ENCODE measurements around the gene PATZ1. TPM values are rescaled to one million over a fixed set of nuclear protein-coding genes. Genes with fewer than 3 reads are reported as not detected.

PATZ1 gene
- total RNA-seq, 1 donor from 2014 or later = 27.6 TPM

GRCh38 chr22:31340360-31340759, 5.8 kb downstream of the PATZ1 start:
- H3K9me3 Mint-ChIP-seq (ENCODE audit: unreplicated experiment) = no peaks in the 10 kb centered on the region
- H3K27me3 Mint-ChIP-seq (ENCODE audit: unreplicated experiment) = no peaks in the 10 kb centered on the region
- H3K4me3 Mint-ChIP-seq (ENCODE audit: unreplicated experiment) = no peak overlapping the region
- H3K27ac Mint-ChIP-seq (ENCODE audit: unreplicated experiment) = no peak overlapping the region
- no peak for TF ChIP-seq CTCF (IDR thresholded peaks at IDR 0.05)
- no peak for DNase-seq (ENCODE audit: extremely low spot score, unreplicated experiment)
- H3K36me3 Mint-ChIP-seq (ENCODE audit: unreplicated experiment) = peaks cover 35% of the 10 kb centered on the region
- peaks cover 41% of the 10 kb centered on the region for H3K4me1 Mint-ChIP-seq (ENCODE audit: unreplicated experiment)

GRCh38 chr22:31339148-31339832, 6.9 kb downstream of the PATZ1 start:
- no peak overlapping the region for H3K27ac Mint-ChIP-seq (ENCODE audit: unreplicated experiment)
- H3K27me3 Mint-ChIP-seq (ENCODE audit: unreplicated experiment) = no peaks in the 10 kb centered on the region
- DNase-seq (ENCODE audit: extremely low spot score, unreplicated experiment) = no peak
- peaks cover 45% of the 10 kb centered on the region for H3K36me3 Mint-ChIP-seq (ENCODE audit: unreplicated experiment)
- no peak for TF ChIP-seq CTCF (IDR thresholded peaks at IDR 0.05)
- H3K4me3 Mint-ChIP-seq (ENCODE audit: unreplicated experiment) = no peak overlapping the region
- peaks cover 31% of the 10 kb centered on the region for H3K4me1 Mint-ChIP-seq (ENCODE audit: unreplicated experiment)
- H3K9me3 Mint-ChIP-seq (ENCODE audit: unreplicated experiment) = no peaks in the 10 kb centered on the region

GRCh38 chr22:31337178-31337577, 9.0 kb downstream of the PATZ1 start:
- Mint-ChIP-seq H3K4me1 (ENCODE audit: unreplicated experiment) (peaks cover 9% of the 10 kb centered on the region), H3K27me3 (ENCODE audit: unreplicated experiment) (no peaks in the 10 kb centered on the region)

GRCh38 chr22:31334329-31334728, 11.8 kb downstream of the PATZ1 start:
- no peak overlapping the region for H3K4me3 Mint-ChIP-seq (ENCODE audit: unreplicated experiment)
- no peaks in the 10 kb centered on the region for H3K27me3 Mint-ChIP-seq (ENCODE audit: unreplicated experiment)
- no peak overlapping the region for H3K27ac Mint-ChIP-seq (ENCODE audit: unreplicated experiment)
- no peak for DNase-seq (ENCODE audit: extremely low spot score, unreplicated experiment)
- peaks cover 55% of the 10 kb centered on the region for H3K36me3 Mint-ChIP-seq (ENCODE audit: unreplicated experiment)
- no peaks in the 10 kb centered on the region for H3K4me1 Mint-ChIP-seq (ENCODE audit: unreplicated experiment)
- no peaks in the 10 kb centered on the region for H3K9me3 Mint-ChIP-seq (ENCODE audit: unreplicated experiment)
- no peak for TF ChIP-seq CTCF (IDR thresholded peaks at IDR 0.05)

More at GRCh38 chr22:31337178-31337577, 9.0 kb downstream of the PATZ1 start:
- peaks cover 60% of the 10 kb centered on the region for H3K36me3 Mint-ChIP-seq (ENCODE audit: unreplicated experiment)
- H3K4me3 Mint-ChIP-seq (ENCODE audit: unreplicated experiment) = no peak overlapping the region
- no peak for DNase-seq (ENCODE audit: extremely low spot score, unreplicated experiment)
- no peaks in the 10 kb centered on the region for H3K9me3 Mint-ChIP-seq (ENCODE audit: unreplicated experiment)
- no peak for TF ChIP-seq CTCF (IDR thresholded peaks at IDR 0.05)
- no peak overlapping the region for H3K27ac Mint-ChIP-seq (ENCODE audit: unreplicated experiment)

- Mint-ChIP-seq H3K36me3 (ENCODE audit: unreplicated experiment) (peaks cover 56% of the 10 kb centered on the region), H3K27me3 (ENCODE audit: unreplicated experiment) (no peaks in the 10 kb centered on the region), H3K27ac (ENCODE audit: unreplicated experiment) (no peak overlapping the region), H3K4me3 (ENCODE audit: unreplicated experiment) (no peak overlapping the region), H3K9me3 (ENCODE audit: unreplicated experiment) (no peaks in the 10 kb centered on the region), H3K4me1 (ENCODE audit: unreplicated experiment) (no peaks in the 10 kb centered on the region)
- no peak for TF ChIP-seq CTCF (IDR thresholded peaks at IDR 0.05)
- no peak for DNase-seq (ENCODE audit: extremely low spot score, unreplicated experiment)
Observed at GRCh38 chr22:31333641-31334040, 12.5 kb downstream of the PATZ1 start.

Measured in osteocyte (in vitro differentiated cells).